Liver (tissue), 9 donors: ENCODE measurements around the gene PLSCR3. TPM values are rescaled to one million over a fixed set of nuclear protein-coding genes. Genes with fewer than 3 reads are reported as not detected.

Experiments
- DNase-seq: peaks from one replicate; pipeline ENCODE4 v3.0.0-alpha.2; 2017; ENCODE audit warnings: low spot score
- H3K27ac ChIP-seq, 2 donors: one replicate each; pipeline ENCODE4 v1.7.0; 2013; ENCODE audit warnings: inconsistent platforms in 2 of 2, low read length in 2 of 2, control low read depth in 1 of 2, low read depth in 1 of 2, mild to moderate bottlenecking in 1 of 2
- H3K27me3 ChIP-seq, 4 donors: one replicate each; pipeline versions ENCODE4 v1.6.1 to v1.7.0; 2013; ENCODE audit warnings: low read length in 3 of 4, inconsistent platforms in 1 of 4, mild to moderate bottlenecking in 1 of 4, moderate library complexity in 1 of 4; ENCODE audit not compliant: control insufficient read depth in 4 of 4, insufficient read depth in 4 of 4
- H3K36me3 ChIP-seq, 4 donors: one replicate each; pipeline versions ENCODE4 v1.6.1 to v1.7.0; 2013; ENCODE audit warnings: low read length in 3 of 4, mild to moderate bottlenecking in 3 of 4, low read depth in 1 of 4, moderate library complexity in 1 of 4; ENCODE audit not compliant: control insufficient read depth in 4 of 4, insufficient read depth in 3 of 4
- H3K4me1 ChIP-seq, 4 donors: one replicate each; pipeline versions ENCODE4 v1.6.1 to v1.7.0; 2013; ENCODE audit warnings: low read length in 3 of 4, mild to moderate bottlenecking in 3 of 4, moderate library complexity in 1 of 4; ENCODE audit not compliant: control insufficient read depth in 4 of 4, insufficient read depth in 4 of 4
- H3K4me3 ChIP-seq, 3 donors: one replicate each; pipeline versions ENCODE4 v1.6.1 to v1.7.0; 2013; ENCODE audit warnings: low read length in 3 of 3, control low read depth in 1 of 3, low read depth in 1 of 3, mild to moderate bottlenecking in 1 of 3
- H3K9ac ChIP-seq, 2 donors: one replicate each; pipeline ENCODE4 v1.7.0; 2013; ENCODE audit warnings: low read length in 2 of 2, mild to moderate bottlenecking in 2 of 2, moderate library complexity in 2 of 2, control low read depth in 1 of 2, low read depth in 1 of 2
- H3K9me3 ChIP-seq, 4 donors: one replicate each; pipeline versions ENCODE4 v1.6.1 to v1.7.0; 2013; ENCODE audit warnings: low read length in 3 of 4; ENCODE audit not compliant: control insufficient read depth in 4 of 4
- CTCF ChIP-seq: fragments of 150-350 bp; IDR thresholded peaks from 2 replicates; pipeline ENCODE4 v1.5.1; 2017; ENCODE audit warnings: improper control_type of control experiment, low read depth, low read length; ENCODE audit not compliant: missing input control
- EGR1 ChIP-seq, 2 donors: IDR thresholded peaks; 2 replicates each; pipeline ENCODE4 v1.6.1; 2016 to 2018; ENCODE audit warnings: antibody characterized with exemption in 2 of 2, low read depth in 2 of 2
- FOXA1 ChIP-seq: IDR thresholded peaks from 2 replicates; pipeline ENCODE4 v1.6.1; 2016; ENCODE audit warnings: antibody characterized with exemption
- FOXA2 ChIP-seq: IDR thresholded peaks from 2 replicates; pipeline ENCODE4 v1.6.1; 2016; ENCODE audit warnings: antibody characterized with exemption
- GABPA ChIP-seq, 2 donors: IDR thresholded peaks in 1 of 2; conservative IDR thresholded peaks in 1 of 2; 2 replicates each; pipeline ENCODE4 v1.6.1; 2016; ENCODE audit warnings: antibody characterized with exemption in 2 of 2, mild to moderate bottlenecking in 1 of 2, moderate library complexity in 1 of 2
- HNF4A ChIP-seq, 2 donors: conservative IDR thresholded peaks; 2 replicates each; pipeline ENCODE4 v1.6.1; 2016; ENCODE audit warnings: antibody characterized with exemption in 2 of 2, mild to moderate bottlenecking in 2 of 2
- HNF4G ChIP-seq: IDR thresholded peaks from 2 replicates; pipeline ENCODE4 v1.6.1; 2016; ENCODE audit warnings: antibody characterized with exemption
- MAX ChIP-seq: IDR thresholded peaks from 2 replicates; pipeline ENCODE4 v1.6.1; 2016; ENCODE audit warnings: antibody characterized with exemption
- NR2F2 ChIP-seq: IDR thresholded peaks from 2 replicates; pipeline ENCODE4 v1.6.1; 2016; ENCODE audit warnings: antibody characterized with exemption
- RAD21 ChIP-seq, 2 donors: IDR thresholded peaks; 2 replicates each; pipeline ENCODE4 v1.6.1; 2016; ENCODE audit warnings: antibody characterized with exemption in 2 of 2, mild to moderate bottlenecking in 2 of 2
- RXRA ChIP-seq, 2 donors: IDR thresholded peaks; 2 replicates each; pipeline ENCODE4 v1.6.1; 2017 to 2018; ENCODE audit warnings: antibody characterized with exemption in 2 of 2, mild to moderate bottlenecking in 1 of 2
- TAF1 ChIP-seq: conservative IDR thresholded peaks from 2 replicates; pipeline ENCODE4 v1.6.1; 2016; ENCODE audit warnings: antibody characterized with exemption, mild to moderate bottlenecking
- YY1 ChIP-seq: IDR thresholded peaks from 2 replicates; pipeline ENCODE4 v1.6.1; 2016; ENCODE audit warnings: antibody characterized with exemption, mild to moderate bottlenecking
- ZBTB33 ChIP-seq: IDR thresholded peaks from 2 replicates; pipeline ENCODE4 v1.6.1; 2016; ENCODE audit warnings: antibody characterized with exemption
- WGBS: extraction: QIAGEN DNeasy Blood & Tissue Kit; methylation state at CpG from one replicate; pipeline ENCODE4 v1.1.7; 2013; 5-methylcytosine and 5-hydroxymethylcytosine counted together
- polyA plus RNA-seq, 2 donors: library from polyadenylated mRNA; stranded (reverse) in 1 of 2; unstranded in 1 of 2; fragments of 200-250 nt in 1 of 2; fragments of >200 nt in 1 of 2; fragmentation: Nextera tagmentation in 1 of 2; extraction: Ambion mirVana in 1 of 2; gene quantifications; one replicate each; pipeline versions ENCODE4 v1.2.1 to v1.2.3, GENCODE V29; 2013 to 2015
- total RNA-seq, 2 donors: library from RNA; depleted of rRNA; stranded (reverse); fragments of >200 nt; gene quantifications; one replicate each; pipeline ENCODE4 v1.2.3, GENCODE V29; 2014
- TF ChIP-seq, protein P1 (sequence below): IDR thresholded peaks from 2 replicates; pipeline ENCODE4 v1.6.1; 2016; ENCODE audit warnings: antibody characterized with exemption
- donor health status: healthy.
- donor health status: healthy.
- donor health status: healthy.
- donor health status: healthy.
- donor health status: healthy.

Gene PLSCR3
- total and polyA plus RNA-seq, 4 donors, result 2.8 to 10.9 (median 4.1) TPM

- Histone ChIP-seq H3K4me1 (peaks cover 8 to 23% (median 18%) of the 10 kb centered on the region in 4 donors), H3K36me3 (no peaks in the 10 kb centered on the region)
- 95% methylated on average over 11 of the region's 11 CpGs for WGBS
Measured at GRCh38 chr17:7432296-7432695, 38.0 kb upstream of the PLSCR3 start.

GRCh38 chr17:7431231-7431630, 36.9 kb upstream of the PLSCR3 start:
- WGBS, result 92% methylated on average over 1 of the region's 1 CpG
- Histone ChIP-seq H3K9me3 (no peaks in the 10 kb centered on the region), H3K27me3 (no peaks in the 10 kb centered on the region), H3K4me1 (peaks cover 5 to 14% (median 13%) of the 10 kb centered on the region in 4 donors), H3K9ac (no peak overlapping the region), H3K4me3 (no peak overlapping the region), H3K36me3 (no peaks in the 10 kb centered on the region), H3K27ac (no peak overlapping the region)
- no peak for DNase-seq
- TF ChIP-seq TAF1, result no peak
- TF ChIP-seq FOXA2, result no peak
- no peak for TF ChIP-seq YY1
- no peak for TF ChIP-seq CTCF
- TF ChIP-seq ZBTB33, result no peak
- no peak for TF ChIP-seq RAD21 (IDR thresholded peaks at IDR 0.05)
- TF ChIP-seq GABPA (IDR thresholded peaks at IDR 0.05 in 1 of 2, conservative IDR thresholded peaks at IDR 0.05 in 1 of 2), result no peak

More at GRCh38 chr17:7432296-7432695, 38.0 kb upstream of the PLSCR3 start:
- H3K9me3 ChIP-seq, result no peaks in the 10 kb centered on the region
- H3K27ac ChIP-seq, result no peak overlapping the region
- H3K4me3 ChIP-seq, result no peak overlapping the region
- TF ChIP-seq ZBTB33 (no peak), HNF4A (conservative IDR thresholded peaks at IDR 0.05) (no peak), YY1 (no peak), RAD21 (IDR thresholded peaks at IDR 0.05) (no peak), MAX (no peak), NR2F2 (no peak), FOXA1 (no peak), HNF4G (no peak), RXRA (IDR thresholded peaks at IDR 0.05) (no peak), TAF1 (no peak), EGR1 (IDR thresholded peaks at IDR 0.05; ENCODE audit: low read depth in 2 of 2) (no peak)
- TF ChIP-seq, protein P1, sequence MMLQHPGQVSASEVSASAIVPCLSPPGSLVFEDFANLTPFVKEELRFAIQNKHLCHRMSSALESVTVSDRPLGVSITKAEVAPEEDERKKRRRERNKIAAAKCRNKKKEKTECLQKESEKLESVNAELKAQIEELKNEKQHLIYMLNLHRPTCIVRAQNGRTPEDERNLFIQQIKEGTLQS, result no peak
- H3K27me3 ChIP-seq, result no peaks in the 10 kb centered on the region
- H3K9ac ChIP-seq, result no peak overlapping the region
- no peak for DNase-seq
